GM21423 (cell line): Measurements from ENCODE around the gene TBCD.
"Not testable (repeated sequence)": the region's sequence is repeated elsewhere in the genome, so short reads cannot be mapped to it uniquely, and the experiment has no call there.

Experiments
- ATAC-seq: cut with Tn5 transposase; IDR thresholded peaks from one replicate; pipeline ENCODE4 v1.9.1; 2021; ENCODE audit warnings: mild to moderate bottlenecking, moderate library complexity; ENCODE audit not compliant: unreplicated experiment

TBCD gene

GRCh38 chr17:82726427-82726826 is 25.4 kb upstream of the TBCD start:
- ATAC-seq = no peak

- no peak for ATAC-seq
Observed at GRCh38 chr17:82729479-82730260, 22.2 kb upstream of the TBCD start.

GRCh38 chr17:82732118-82732743 is 19.6 kb upstream of the TBCD start:
- no peak for ATAC-seq

- ATAC-seq = no peak
Observed at GRCh38 chr17:82734987-82735866, 16.6 kb upstream of the TBCD start, which contains the start of gene FN3K. FN3K (plus strand) TSS chr17:82735615; CDS start chr17:82735637, 22 bp downstream.

- no peak for ATAC-seq
Observed at GRCh38 chr17:82736511-82737185, 15.2 kb upstream of the TBCD start.

- no peak for ATAC-seq
Observed at GRCh38 chr17:82737967-82738877, 13.6 kb upstream of the TBCD start.

- ATAC-seq = no peak
Observed at GRCh38 chr17:82740906-82741759, 10.7 kb upstream of the TBCD start.

- ATAC-seq = no peak
Observed at GRCh38 chr17:82743344-82744219, 8.3 kb upstream of the TBCD start.

GRCh38 chr17:82744736-82745135 is 7.1 kb upstream of the TBCD start:
- not testable (repeated sequence) for ATAC-seq

- ATAC-seq = no peak
Observed at GRCh38 chr17:82745524-82745923, 6.3 kb upstream of the TBCD start.

- no peak for ATAC-seq
Observed at GRCh38 chr17:82748756-82749155, 3.1 kb upstream of the TBCD start.

GRCh38 chr17:82750241-82750908 is 1.5 kb upstream of the TBCD start:
- ATAC-seq = no peak

GRCh38 chr17:82751171-82751570 is 694 bp upstream of the TBCD start:
- ATAC-seq = peak; percentile 36

GRCh38 chr17:82752371-82753200 is 721 bp downstream of the TBCD start:
- peak; percentile 30 for ATAC-seq

GRCh38 chr17:82753201-82753464 is 1.3 kb downstream of the TBCD start:
- ATAC-seq = no peak

GRCh38 chr17:82754297-82755208 is 2.7 kb downstream of the TBCD start:
- ATAC-seq = no peak
